ENCODE data around the gene THAP11. TPM values are rescaled to one million over a fixed set of nuclear protein-coding genes. Genes with fewer than 3 reads are reported as not detected.
A peak's percentile ranks its signal among the peaks of the same experiment; 100 is the strongest.

The THAP11 gene
- total RNA-seq, 3 donors from 2014 or later, result 42.1 to 51.4 (median 43.1) TPM

DNA sequence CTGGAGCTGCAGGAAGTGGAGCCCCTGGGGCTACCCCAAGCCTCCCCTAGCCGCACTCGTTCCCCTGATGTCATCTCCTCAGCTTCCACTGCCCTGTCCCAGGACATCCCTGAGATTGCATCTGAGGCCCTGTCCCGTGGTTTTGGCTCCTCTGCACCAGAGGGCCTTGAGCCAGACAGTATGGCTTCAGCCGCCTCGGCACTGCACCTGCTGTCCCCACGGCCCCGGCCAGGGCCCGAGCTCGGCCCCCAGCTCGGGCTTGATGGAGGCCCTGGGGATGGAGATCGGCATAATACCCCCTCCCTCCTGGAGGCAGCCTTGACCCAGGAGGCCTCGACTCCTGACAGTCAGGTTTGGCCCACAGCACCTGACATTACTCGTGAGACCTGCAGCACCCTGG lies 38.5 kb downstream of the THAP11 start:
- Mint-ChIP-seq H3K27me3 (ENCODE audit: low read depth) (no peaks in the 10 kb centered on the region), H3K4me1 (ENCODE audit: low read depth) (peaks cover 7% of the 10 kb centered on the region), H3K4me3 (no peak overlapping the region), H3K9me3 (no peaks in the 10 kb centered on the region), H3K36me3 (ENCODE audit: insufficient read depth) (peaks cover 33% of the 10 kb centered on the region)
- no peak for ATAC-seq
- no peak for DNase-seq

DNA sequence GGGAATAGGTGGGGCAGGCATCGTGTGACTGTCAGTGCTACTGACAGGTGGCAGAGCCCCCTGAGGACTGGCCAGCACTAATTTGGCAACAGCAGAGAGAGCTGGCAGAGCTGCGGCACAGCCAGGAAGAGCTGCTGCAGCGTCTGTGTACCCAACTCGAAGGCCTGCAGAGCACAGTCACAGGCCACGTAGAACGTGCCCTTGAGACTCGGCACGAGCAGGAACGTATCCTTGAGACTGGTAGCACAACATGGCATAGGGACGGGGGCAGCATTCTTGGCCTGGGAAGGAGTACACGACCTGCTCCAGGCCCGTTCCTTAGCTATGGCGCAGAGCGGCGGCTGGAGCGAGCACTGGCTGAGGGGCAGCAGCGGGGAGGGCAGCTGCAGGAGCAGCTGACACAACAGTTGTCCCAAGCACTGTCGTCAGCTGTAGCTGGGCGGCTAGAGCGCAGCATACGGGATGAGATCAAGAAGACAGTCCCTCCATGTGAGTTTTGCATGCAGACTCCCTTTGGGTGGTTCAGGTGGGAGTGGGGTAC lies 39.6 kb downstream of the THAP11 start:
- Mint-ChIP-seq H3K9me3 (no peaks in the 10 kb centered on the region), H3K27me3 (ENCODE audit: low read depth) (no peaks in the 10 kb centered on the region), H3K4me3 (no peak overlapping the region), H3K36me3 (ENCODE audit: insufficient read depth) (peaks cover 34% of the 10 kb centered on the region), H3K4me1 (ENCODE audit: low read depth) (no peaks in the 10 kb centered on the region)
- ATAC-seq (no peak), DNase-seq (no peak)

DNA sequence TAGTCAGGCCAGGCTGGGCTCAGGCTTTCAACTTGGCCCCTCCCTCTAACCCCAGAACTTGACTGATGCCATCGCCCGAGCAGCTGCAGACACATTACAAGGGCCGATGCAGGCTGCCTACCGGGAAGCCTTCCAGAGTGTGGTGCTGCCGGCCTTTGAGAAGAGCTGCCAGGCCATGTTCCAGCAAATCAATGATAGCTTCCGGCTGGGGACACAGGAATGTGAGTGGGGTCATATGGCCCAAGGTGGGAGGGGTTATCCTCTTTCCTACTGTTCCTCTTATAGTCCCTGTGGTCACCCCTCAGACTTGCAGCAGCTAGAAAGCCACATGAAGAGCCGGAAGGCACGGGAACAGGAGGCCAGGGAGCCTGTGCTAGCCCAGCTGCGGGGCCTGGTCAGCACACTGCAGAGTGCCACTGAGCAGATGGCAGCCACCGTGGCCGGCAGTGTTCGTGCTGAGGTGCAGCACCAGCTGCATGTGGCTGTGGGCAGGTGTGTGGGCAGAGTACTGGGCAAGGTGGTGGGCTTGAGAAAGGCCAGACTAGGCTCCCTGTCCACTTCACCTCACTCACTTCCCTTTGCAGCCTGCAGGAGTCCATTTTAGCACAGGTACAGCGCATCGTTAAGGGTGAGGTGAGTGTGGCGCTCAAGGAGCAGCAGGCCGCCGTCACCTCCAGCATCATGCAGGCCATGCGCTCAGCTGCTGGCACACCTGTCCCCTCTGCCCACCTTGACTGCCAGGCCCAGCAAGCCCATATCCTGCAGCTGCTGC lies 40.4 kb downstream of the THAP11 start:
- H3K4me1 Mint-ChIP-seq (ENCODE audit: low read depth), result no peaks in the 10 kb centered on the region
- peaks cover 32% of the 10 kb centered on the region for H3K36me3 Mint-ChIP-seq (ENCODE audit: insufficient read depth)
- H3K4me3 Mint-ChIP-seq, result no peak overlapping the region
- H3K27me3 Mint-ChIP-seq (ENCODE audit: low read depth), result no peaks in the 10 kb centered on the region
- ATAC-seq (no peak), DNase-seq (no peak)
- no peaks in the 10 kb centered on the region for H3K9me3 Mint-ChIP-seq

DNA sequence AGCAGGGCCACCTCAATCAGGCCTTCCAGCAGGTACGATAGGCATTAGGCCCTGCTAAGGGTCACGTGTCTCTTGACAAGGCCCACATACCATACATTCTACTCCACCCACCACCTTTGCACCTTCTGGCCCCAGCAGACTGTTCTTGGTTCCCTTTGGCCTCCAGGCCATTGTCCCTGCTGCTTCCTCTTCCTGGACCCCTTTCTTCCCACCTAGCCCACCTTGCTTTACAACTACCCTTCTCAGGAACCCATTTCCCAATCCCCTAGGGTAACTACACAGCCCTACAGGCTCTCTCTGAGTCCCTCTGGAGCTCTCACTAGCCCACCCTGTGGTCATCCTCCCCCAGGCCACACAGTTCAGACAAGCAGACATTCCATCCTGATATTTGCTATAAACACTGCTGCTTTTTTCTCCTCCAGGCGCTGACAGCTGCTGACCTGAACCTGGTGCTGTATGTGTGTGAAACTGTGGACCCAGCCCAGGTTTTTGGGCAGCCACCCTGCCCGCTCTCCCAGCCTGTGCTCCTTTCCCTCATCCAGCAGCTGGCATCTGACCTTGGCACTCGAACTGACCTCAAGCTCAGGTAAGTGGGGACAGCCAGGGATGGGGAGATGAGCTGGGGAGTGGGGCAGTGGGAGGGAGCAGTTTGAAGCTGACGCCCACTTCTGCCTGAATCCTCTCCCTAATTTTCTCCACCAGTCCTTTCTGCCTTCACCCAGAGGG lies 41.2 kb downstream of the THAP11 start:
- no peaks in the 10 kb centered on the region for H3K27me3 Mint-ChIP-seq (ENCODE audit: low read depth)
- no peak overlapping the region for H3K4me3 Mint-ChIP-seq
- H3K9me3 Mint-ChIP-seq, result no peaks in the 10 kb centered on the region
- ATAC-seq (peak; percentile 15 to 21), DNase-seq (no peak)
- H3K36me3 Mint-ChIP-seq (ENCODE audit: insufficient read depth), result peaks cover 26% of the 10 kb centered on the region
- H3K4me1 Mint-ChIP-seq (ENCODE audit: low read depth), result no peaks in the 10 kb centered on the region

DNA sequence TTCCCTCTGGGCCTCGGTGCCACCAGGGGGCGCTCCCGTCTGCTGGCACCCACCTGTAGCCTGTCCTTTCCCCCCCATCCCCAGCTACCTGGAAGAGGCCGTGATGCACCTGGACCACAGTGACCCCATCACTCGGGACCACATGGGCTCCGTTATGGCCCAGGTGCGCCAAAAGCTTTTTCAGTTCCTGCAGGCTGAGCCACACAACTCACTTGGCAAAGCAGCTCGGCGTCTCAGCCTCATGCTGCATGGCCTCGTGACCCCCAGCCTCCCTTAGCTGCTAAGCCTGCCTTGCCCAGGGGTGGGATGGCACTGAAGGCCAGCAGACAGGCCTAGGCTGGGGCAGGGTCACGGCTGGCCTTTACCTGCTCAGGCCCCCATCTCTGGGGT lies 41.7 kb downstream of the THAP11 start:
- H3K36me3 Mint-ChIP-seq (ENCODE audit: insufficient read depth), result peaks cover 26% of the 10 kb centered on the region

DNA sequence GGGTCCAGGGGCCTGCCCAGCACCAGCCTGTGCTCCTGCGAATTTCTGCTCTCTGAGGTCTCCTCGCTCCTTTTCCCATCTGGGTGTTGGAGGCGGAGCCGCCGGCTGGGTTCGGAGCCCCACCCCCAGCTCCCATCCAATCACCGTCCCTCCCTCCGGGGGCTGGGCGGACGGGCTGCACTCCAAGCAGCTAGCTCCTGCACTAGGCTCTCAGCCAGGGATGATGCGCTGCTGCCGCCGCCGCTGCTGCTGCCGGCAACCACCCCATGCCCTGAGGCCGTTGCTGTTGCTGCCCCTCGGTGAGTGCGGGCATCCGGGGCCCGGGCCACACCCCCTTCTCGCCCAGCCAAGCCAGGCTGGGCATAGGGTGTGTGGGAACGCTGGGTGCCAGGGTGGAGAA lies 42.6 kb downstream of the THAP11 start, which contains the start of gene NRN1L:
TSS of gene NRN1L (plus strand) at position 202 of the 400 bp plus-strand sequence. CDS start at position 221, 19 bp downstream.
- no peaks in the 10 kb centered on the region for H3K9me3 Mint-ChIP-seq
- ATAC-seq (no peak), DNase-seq (no peak)
- H3K36me3 Mint-ChIP-seq (ENCODE audit: insufficient read depth), result peaks cover 20% of the 10 kb centered on the region
- H3K27me3 Mint-ChIP-seq (ENCODE audit: low read depth), result no peaks in the 10 kb centered on the region
- no peak within 1 kb of the TSS for H3K4me3 Mint-ChIP-seq
- no peaks in the 10 kb centered on the region for H3K4me1 Mint-ChIP-seq (ENCODE audit: low read depth)

More for the DNA sequence above, 41.7 kb downstream of the THAP11 start:
- DNase-seq (peak; percentile 74), ATAC-seq (peak; percentile 82 to 88)
- no peaks in the 10 kb centered on the region for H3K9me3 Mint-ChIP-seq
- H3K4me1 Mint-ChIP-seq (ENCODE audit: low read depth), result no peaks in the 10 kb centered on the region
- no peaks in the 10 kb centered on the region for H3K27me3 Mint-ChIP-seq (ENCODE audit: low read depth)
- H3K4me3 Mint-ChIP-seq, result no peak overlapping the region

DNA sequence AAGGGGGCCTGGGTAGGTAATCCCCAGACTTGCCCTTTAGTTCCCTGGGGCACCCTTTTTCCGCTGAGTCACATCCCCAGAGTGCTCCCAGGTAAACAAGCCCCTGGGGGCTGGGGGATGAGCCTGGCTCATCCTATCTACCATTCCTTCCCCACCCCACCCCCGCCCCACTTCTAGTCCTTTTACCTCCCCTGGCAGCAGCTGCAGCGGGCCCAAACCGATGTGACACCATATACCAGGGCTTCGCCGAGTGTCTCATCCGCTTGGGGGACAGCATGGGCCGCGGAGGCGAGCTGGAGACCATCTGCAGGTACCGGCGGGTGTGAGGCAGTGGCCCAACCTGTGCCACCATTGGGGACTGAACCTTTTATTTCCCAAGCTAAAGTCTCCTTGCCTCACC lies 43.4 kb downstream of the THAP11 start:
- Mint-ChIP-seq H3K9me3 (no peaks in the 10 kb centered on the region), H3K27me3 (ENCODE audit: low read depth) (no peaks in the 10 kb centered on the region), H3K4me1 (ENCODE audit: low read depth) (no peaks in the 10 kb centered on the region), H3K36me3 (ENCODE audit: insufficient read depth) (peaks cover 16% of the 10 kb centered on the region), H3K4me3 (no peak overlapping the region)
- DNase-seq, result no peak
- no peak for ATAC-seq

DNA sequence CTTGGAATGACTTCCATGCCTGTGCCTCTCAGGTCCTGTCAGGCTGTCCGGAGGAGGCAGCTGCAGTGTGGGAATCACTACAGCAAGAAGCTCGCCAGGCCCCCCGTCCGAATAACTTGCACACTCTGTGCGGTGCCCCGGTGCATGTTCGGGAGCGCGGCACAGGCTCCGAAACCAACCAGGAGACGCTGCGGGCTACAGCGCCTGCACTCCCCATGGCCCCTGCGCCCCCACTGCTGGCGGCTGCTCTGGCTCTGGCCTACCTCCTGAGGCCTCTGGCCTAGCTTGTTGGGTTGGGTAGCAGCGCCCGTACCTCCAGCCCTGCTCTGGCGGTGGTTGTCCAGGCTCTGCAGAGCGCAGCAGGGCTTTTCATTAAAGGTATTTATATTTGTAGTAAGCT lies 43.9 kb downstream of the THAP11 start:
- no peak overlapping the region for H3K4me3 Mint-ChIP-seq
- H3K27me3 Mint-ChIP-seq (ENCODE audit: low read depth), result no peaks in the 10 kb centered on the region
- no peaks in the 10 kb centered on the region for H3K4me1 Mint-ChIP-seq (ENCODE audit: low read depth)
- H3K36me3 Mint-ChIP-seq (ENCODE audit: insufficient read depth), result peaks cover 16% of the 10 kb centered on the region
- no peaks in the 10 kb centered on the region for H3K9me3 Mint-ChIP-seq
- DNase-seq (no peak), ATAC-seq (no peak)

DNA sequence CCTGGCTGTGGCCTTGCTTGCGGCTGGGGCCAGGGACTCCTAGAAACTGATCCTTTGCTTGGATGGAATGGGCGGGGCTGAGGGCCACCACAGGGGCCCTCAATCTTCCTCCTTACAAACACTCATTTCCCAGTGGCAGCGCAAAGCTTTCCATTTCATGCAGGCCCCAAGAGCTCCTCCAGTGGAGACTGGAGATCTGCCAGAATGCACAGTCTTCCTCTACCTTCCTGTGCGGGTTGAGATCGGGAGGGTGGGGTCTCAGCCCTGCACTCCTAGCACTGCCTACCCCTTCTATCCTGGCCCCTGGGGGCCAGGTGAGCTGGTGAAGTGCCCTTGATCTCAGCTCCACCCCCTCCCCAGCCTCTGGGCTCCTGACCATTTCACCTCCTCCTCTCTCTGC lies 44.3 kb downstream of the THAP11 start:
- Mint-ChIP-seq H3K27me3 (ENCODE audit: low read depth) (no peaks in the 10 kb centered on the region), H3K36me3 (ENCODE audit: insufficient read depth) (peaks cover 16% of the 10 kb centered on the region), H3K4me3 (no peak overlapping the region), H3K4me1 (ENCODE audit: low read depth) (no peaks in the 10 kb centered on the region), H3K9me3 (no peaks in the 10 kb centered on the region)
- no peak for ATAC-seq
- no peak for DNase-seq

DNA sequence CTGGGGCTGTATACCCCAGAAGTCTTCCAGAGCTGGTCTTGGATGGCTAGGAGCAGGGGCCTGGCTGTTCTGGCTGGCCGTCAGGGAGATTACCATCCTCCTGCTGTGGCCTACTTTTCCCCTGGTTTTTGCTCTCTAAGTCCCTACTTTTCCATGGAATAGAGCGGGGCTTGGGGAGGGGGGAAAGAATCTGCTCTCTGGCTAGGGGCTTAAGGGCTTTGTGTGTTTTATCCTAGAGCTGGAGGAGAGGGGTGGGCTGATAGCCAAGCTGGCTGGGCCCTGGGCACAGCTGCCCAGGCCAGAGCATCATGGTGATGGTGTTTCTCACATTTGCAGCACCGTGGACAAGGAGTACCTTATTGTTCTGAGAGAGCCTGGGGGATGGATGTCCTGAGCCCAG lies 46.2 kb downstream of the THAP11 start:
- DNase-seq, result no peak
- peaks cover 10% of the 10 kb centered on the region for H3K36me3 Mint-ChIP-seq (ENCODE audit: insufficient read depth)

DNA sequence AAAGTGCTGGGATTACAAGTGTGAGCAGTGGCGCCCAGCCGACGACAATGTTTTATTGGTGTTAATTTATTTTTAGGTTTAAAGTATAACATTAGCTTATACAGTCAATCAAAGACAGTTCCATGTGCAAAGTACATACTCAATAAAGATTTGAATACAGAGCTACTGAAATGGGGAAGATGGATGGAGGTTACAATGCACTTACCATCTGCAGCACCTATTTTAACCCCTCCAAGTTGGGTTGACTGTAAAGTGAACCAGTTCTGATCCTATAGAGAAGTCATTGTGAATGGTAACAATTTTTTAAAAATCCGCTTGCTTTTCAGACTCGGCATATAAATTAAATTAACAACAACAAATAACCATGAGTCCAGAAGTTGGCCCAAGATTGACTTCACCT lies 50.3 kb downstream of the THAP11 start:
- ATAC-seq (no peak), DNase-seq (no peak)
- Mint-ChIP-seq H3K4me1 (ENCODE audit: low read depth) (peaks cover 34% of the 10 kb centered on the region), H3K9me3 (no peaks in the 10 kb centered on the region), H3K4me3 (peak overlapping the region; percentile 83), H3K27me3 (ENCODE audit: low read depth) (no peaks in the 10 kb centered on the region), H3K36me3 (ENCODE audit: insufficient read depth) (no peaks in the 10 kb centered on the region)

More for the DNA sequence above, 46.2 kb downstream of the THAP11 start:
- H3K27me3 Mint-ChIP-seq (ENCODE audit: low read depth), result no peaks in the 10 kb centered on the region
- ATAC-seq, result no peak
- no peak overlapping the region for H3K4me3 Mint-ChIP-seq
- H3K4me1 Mint-ChIP-seq (ENCODE audit: low read depth), result peaks cover 7% of the 10 kb centered on the region
- no peaks in the 10 kb centered on the region for H3K9me3 Mint-ChIP-seq

DNA sequence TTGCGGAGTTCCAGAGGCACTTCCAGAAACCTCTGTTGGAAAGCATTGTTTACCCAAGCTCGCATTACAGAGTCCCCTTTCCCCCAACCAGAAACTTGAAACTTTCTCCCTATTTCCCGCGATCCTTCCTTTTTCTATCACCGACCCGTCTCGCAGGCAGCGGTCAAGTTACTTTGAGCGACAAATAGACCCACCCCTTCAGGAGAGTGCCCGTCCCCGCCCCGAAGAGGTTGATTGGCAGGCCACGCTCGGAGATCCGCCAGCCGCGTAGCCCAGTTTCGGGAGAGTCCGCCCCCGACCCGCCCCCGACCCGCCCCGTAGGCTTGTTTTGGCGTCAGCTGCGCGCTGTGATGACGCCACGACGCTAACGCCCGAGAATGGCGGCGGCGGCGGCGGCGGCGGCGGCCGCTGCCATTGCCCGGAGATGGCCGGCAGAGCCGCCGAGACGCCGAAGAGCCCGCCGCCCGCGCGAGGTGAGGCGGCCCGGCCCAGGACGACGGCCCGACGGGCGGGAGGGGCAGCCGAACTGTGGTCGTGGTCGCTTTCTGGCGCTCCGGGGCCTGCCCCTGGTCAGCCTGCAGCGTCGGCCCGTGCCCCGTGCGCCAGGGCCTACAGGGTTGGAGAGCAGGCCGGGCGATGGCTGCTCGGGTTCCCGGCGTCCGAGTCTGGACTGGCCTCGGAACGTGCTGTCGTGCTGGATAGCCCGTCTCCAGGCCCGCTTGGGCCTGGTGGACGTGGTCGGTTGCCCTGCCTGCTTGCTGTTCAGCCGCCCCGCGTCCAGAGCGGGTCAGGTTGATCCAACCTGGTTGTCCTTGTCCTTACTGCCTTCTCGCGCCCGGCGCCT lies 51.0 kb downstream of the THAP11 start, which contains the start of gene PSKH1:
TSS of gene PSKH1 (plus strand) at position 356 of the 844 bp plus-strand sequence. CDS start 15,496 bp downstream, outside the sequence.
- Mint-ChIP-seq H3K36me3 (ENCODE audit: insufficient read depth) (no peaks in the 10 kb centered on the region), H3K27me3 (ENCODE audit: low read depth) (no peaks in the 10 kb centered on the region), H3K9me3 (no peaks in the 10 kb centered on the region), H3K4me1 (ENCODE audit: low read depth) (peaks cover 36% of the 10 kb centered on the region), H3K4me3 (peak within 1 kb of the TSS; percentile 97)
- peak; percentile 98 for ATAC-seq
- DNase-seq, result peak; percentile 89

All from activated T-cell treated with anti-CD3 and anti-CD28 coated beads, Interleukin-2, amount 50 U/mL, for 4 hours (primary cell).